ENCODE measurements around the gene RABGAP1L.

Gene RABGAP1L

GRCh38 chr1:174367892-174368291, 208.6 kb downstream of the RABGAP1L start:
- DNase-seq (ENCODE audit: extremely low read depth, insufficient read length): no peak
- Histone ChIP-seq H3K27me3 (replicated peaks; ENCODE audit: control insufficient read depth, insufficient read depth, low read length) (no peaks in the 10 kb centered on the region), H3K4me3 (replicated peaks; ENCODE audit: low read depth, low read length) (no peak overlapping the region), H3K36me3 (ENCODE audit: control insufficient read depth, insufficient read depth, low read length) (peaks cover 6% of the 10 kb centered on the region)
- TF ChIP-seq, protein P1, sequence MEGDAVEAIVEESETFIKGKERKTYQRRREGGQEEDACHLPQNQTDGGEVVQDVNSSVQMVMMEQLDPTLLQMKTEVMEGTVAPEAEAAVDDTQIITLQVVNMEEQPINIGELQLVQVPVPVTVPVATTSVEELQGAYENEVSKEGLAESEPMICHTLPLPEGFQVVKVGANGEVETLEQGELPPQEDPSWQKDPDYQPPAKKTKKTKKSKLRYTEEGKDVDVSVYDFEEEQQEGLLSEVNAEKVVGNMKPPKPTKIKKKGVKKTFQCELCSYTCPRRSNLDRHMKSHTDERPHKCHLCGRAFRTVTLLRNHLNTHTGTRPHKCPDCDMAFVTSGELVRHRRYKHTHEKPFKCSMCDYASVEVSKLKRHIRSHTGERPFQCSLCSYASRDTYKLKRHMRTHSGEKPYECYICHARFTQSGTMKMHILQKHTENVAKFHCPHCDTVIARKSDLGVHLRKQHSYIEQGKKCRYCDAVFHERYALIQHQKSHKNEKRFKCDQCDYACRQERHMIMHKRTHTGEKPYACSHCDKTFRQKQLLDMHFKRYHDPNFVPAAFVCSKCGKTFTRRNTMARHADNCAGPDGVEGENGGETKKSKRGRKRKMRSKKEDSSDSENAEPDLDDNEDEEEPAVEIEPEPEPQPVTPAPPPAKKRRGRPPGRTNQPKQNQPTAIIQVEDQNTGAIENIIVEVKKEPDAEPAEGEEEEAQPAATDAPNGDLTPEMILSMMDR (IDR thresholded peaks at IDR 0.05; ENCODE audit: insufficient read depth, low read length, poor library complexity, severe bottlenecking): no peak

- TF ChIP-seq, protein P1 (IDR thresholded peaks at IDR 0.05; ENCODE audit: insufficient read depth, low read length, poor library complexity, severe bottlenecking): no peak
- H3K27me3 ChIP-seq (replicated peaks; ENCODE audit: control insufficient read depth, insufficient read depth, low read length): no peaks in the 10 kb centered on the region
- H3K36me3 ChIP-seq (ENCODE audit: control insufficient read depth, insufficient read depth, low read length): peaks cover 4% of the 10 kb centered on the region; the same call in 1 of the 2 replicates
These were observed 216.7 kb downstream of the RABGAP1L start for GRCh38 chr1:174376030-174376429.

DNA sequence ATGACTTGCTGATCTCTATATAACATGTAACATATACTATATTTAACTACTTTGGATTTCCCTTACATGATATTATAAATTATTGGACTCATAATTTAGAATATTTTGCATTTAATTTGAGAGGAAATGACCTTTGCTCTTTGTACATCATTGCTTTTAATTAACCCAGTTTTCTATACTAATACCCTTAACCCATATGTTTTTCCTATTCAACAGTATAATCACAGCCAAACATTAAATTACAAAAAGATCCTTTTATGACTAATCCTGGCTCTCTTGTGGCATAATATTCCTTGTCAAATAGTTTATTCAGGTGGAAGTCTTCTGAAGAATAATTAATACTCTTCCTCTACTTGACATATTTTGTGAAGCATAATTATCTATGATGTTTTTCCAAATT, 232.4 kb downstream of the RABGAP1L start:
- Histone ChIP-seq H3K36me3 (ENCODE audit: control insufficient read depth, insufficient read depth, low read length) (peaks cover 2% of the 10 kb centered on the region), H3K4me3 (replicated peaks; ENCODE audit: low read depth, low read length) (no peak overlapping the region), H3K27me3 (replicated peaks; ENCODE audit: control insufficient read depth, insufficient read depth, low read length) (no peaks in the 10 kb centered on the region)
- TF ChIP-seq, protein P1 (IDR thresholded peaks at IDR 0.05; ENCODE audit: insufficient read depth, low read length, poor library complexity, severe bottlenecking): no peak
- no peak for DNase-seq (ENCODE audit: extremely low read depth, insufficient read length)

More at GRCh38 chr1:174376030-174376429, 216.7 kb downstream of the RABGAP1L start:
- no peak overlapping the region for H3K4me3 ChIP-seq (replicated peaks; ENCODE audit: low read depth, low read length)
- no peak for DNase-seq (ENCODE audit: extremely low read depth, insufficient read length)

GRCh38 chr1:174393885-174394284, 234.6 kb downstream of the RABGAP1L start:
- TF ChIP-seq, protein P1 (IDR thresholded peaks at IDR 0.05; ENCODE audit: insufficient read depth, low read length, poor library complexity, severe bottlenecking): no peak
- Histone ChIP-seq H3K4me3 (replicated peaks; ENCODE audit: low read depth, low read length) (no peak overlapping the region), H3K36me3 (ENCODE audit: control insufficient read depth, insufficient read depth, low read length) (peaks cover 2% of the 10 kb centered on the region), H3K27me3 (replicated peaks; ENCODE audit: control insufficient read depth, insufficient read depth, low read length) (no peaks in the 10 kb centered on the region)
- DNase-seq (ENCODE audit: extremely low read depth, insufficient read length): no peak

DNA sequence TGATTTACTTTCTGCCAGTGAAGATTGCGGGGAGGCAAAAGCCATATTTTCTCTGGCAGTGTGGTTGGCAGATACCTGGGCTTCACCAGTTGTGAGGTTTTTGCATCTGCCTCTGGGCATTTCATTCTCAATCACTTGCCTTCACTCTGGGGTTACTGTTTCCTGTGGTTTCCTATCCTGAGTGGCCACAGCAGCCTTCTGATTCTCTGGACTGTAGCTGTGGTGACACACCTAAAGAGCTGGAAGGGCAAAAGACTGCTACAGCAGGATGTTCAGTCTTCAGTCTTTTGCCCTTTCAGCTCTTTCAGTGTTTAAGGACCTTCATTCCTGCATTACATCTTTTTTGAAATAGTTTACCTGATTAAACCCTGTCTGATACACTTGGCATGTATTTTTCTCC, 237.9 kb downstream of the RABGAP1L start:
- DNase-seq (ENCODE audit: extremely low read depth, insufficient read length): no peak
- H3K27me3 ChIP-seq (replicated peaks; ENCODE audit: control insufficient read depth, insufficient read depth, low read length): no peaks in the 10 kb centered on the region
- peaks cover 2% of the 10 kb centered on the region for H3K36me3 ChIP-seq (ENCODE audit: control insufficient read depth, insufficient read depth, low read length)
- TF ChIP-seq, protein P1 (IDR thresholded peaks at IDR 0.05; ENCODE audit: insufficient read depth, low read length, poor library complexity, severe bottlenecking): no peak
- no peak overlapping the region for H3K4me3 ChIP-seq (replicated peaks; ENCODE audit: low read depth, low read length)

GRCh38 chr1:174398246-174398645, 238.9 kb downstream of the RABGAP1L start:
- Histone ChIP-seq H3K4me3 (replicated peaks; ENCODE audit: low read depth, low read length) (no peak overlapping the region), H3K27me3 (replicated peaks; ENCODE audit: control insufficient read depth, insufficient read depth, low read length) (no peaks in the 10 kb centered on the region), H3K36me3 (ENCODE audit: control insufficient read depth, insufficient read depth, low read length) (peaks cover 2% of the 10 kb centered on the region)
- TF ChIP-seq, protein P1 (IDR thresholded peaks at IDR 0.05; ENCODE audit: insufficient read depth, low read length, poor library complexity, severe bottlenecking): no peak
- peak; percentile 10 for DNase-seq (ENCODE audit: extremely low read depth, insufficient read length)

All from GM06990 (cell line).